ENCODE results near the gene GPR42. TPM values are rescaled to one million over a fixed set of nuclear protein-coding genes. Genes with fewer than 3 reads are reported as not detected.

The GPR42 gene
- total RNA-seq, 1 experiment from 2014 or later, result not detected

DNA sequence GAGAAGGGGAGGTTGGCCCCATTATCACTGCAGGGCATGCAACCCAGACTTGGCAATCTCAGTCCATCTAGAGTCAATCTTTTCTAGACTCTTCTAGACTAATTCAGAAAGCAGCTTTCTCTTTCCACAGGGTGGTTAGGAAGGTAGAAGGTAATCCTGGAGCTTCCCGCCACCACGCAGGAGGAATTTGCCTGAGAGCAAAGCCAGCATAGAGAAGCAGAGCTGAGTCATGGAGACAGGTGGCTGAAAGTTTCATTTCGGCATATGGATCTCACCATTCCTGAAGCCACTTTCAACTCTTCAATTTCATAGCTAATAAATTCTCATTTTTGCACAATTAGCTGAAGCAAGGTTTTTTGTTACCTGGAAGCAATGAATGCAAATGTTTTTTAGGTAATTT lies 48.2 kb downstream of the GPR42 start:
- ChIA-PET CTCF (interaction anchor here (1.3 kb wide), 1 partner anchor 66 kb away, joined by 4 read pairs; no protein-coding TSS in a partner anchor), POLR2A (no interaction called here)
- ATAC-seq (no peak), DNase-seq (ENCODE audit: low spot score) (no peak)
- Mint-ChIP-seq H3K36me3 (no peaks in the 10 kb centered on the region), H3K9me3 (no peaks in the 10 kb centered on the region), H3K27me3 (ENCODE audit: low read depth) (peaks cover 4% of the 10 kb centered on the region), H3K4me1 (no peaks in the 10 kb centered on the region), H3K27ac (no peak overlapping the region), H3K4me3 (no peak overlapping the region)
- no peak for TF ChIP-seq SP1 (CRISPR knock-in tag; conservative IDR thresholded peaks at IDR 0.05)
- TF ChIP-seq, protein P1, sequence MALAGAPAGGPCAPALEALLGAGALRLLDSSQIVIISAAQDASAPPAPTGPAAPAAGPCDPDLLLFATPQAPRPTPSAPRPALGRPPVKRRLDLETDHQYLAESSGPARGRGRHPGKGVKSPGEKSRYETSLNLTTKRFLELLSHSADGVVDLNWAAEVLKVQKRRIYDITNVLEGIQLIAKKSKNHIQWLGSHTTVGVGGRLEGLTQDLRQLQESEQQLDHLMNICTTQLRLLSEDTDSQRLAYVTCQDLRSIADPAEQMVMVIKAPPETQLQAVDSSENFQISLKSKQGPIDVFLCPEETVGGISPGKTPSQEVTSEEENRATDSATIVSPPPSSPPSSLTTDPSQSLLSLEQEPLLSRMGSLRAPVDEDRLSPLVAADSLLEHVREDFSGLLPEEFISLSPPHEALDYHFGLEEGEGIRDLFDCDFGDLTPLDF (CRISPR knock-in tag; IDR thresholded peaks at IDR 0.05), result no peak
- TF ChIP-seq, protein P2, sequence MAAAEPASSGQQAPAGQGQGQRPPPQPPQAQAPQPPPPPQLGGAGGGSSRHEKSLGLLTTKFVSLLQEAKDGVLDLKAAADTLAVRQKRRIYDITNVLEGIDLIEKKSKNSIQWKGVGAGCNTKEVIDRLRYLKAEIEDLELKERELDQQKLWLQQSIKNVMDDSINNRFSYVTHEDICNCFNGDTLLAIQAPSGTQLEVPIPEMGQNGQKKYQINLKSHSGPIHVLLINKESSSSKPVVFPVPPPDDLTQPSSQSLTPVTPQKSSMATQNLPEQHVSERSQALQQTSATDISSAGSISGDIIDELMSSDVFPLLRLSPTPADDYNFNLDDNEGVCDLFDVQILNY (CRISPR knock-in tag; IDR thresholded peaks at IDR 0.05), result no peak
- no peak for TF ChIP-seq NR3C1 (CRISPR knock-in tag; conservative IDR thresholded peaks at IDR 0.05; ENCODE audit: low read depth)
- no peak for TF ChIP-seq GABPB1 (CRISPR knock-in tag; IDR thresholded peaks at IDR 0.05)
- TF ChIP-seq, protein P3, sequence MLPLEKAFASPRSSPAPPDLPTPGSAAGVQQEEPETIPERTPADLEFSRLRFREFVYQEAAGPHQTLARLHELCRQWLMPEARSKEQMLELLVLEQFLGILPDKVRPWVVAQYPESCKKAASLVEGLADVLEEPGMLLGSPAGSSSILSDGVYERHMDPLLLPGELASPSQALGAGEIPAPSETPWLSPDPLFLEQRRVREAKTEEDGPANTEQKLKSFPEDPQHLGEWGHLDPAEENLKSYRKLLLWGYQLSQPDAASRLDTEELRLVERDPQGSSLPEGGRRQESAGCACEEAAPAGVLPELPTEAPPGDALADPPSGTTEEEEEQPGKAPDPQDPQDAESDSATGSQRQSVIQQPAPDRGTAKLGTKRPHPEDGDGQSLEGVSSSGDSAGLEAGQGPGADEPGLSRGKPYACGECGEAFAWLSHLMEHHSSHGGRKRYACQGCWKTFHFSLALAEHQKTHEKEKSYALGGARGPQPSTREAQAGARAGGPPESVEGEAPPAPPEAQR (CRISPR knock-in tag; IDR thresholded peaks at IDR 0.05), result no peak
- no peak for TF ChIP-seq JAZF1 (CRISPR knock-in tag; IDR thresholded peaks at IDR 0.05)
- TF ChIP-seq ZNF671 (CRISPR knock-in tag; IDR thresholded peaks at IDR 0.05), result no peak
- TF ChIP-seq ATF1 (CRISPR knock-in tag; IDR thresholded peaks at IDR 0.05), result no peak
- TF ChIP-seq ZNF416 (CRISPR knock-in tag; IDR thresholded peaks at IDR 0.05), result no peak
- TF ChIP-seq ZNF317 (CRISPR knock-in tag; IDR thresholded peaks at IDR 0.05; ENCODE audit: borderline replicate concordance, low read depth), result no peak
- no peak for TF ChIP-seq FOXK1 (CRISPR knock-in tag; IDR thresholded peaks at IDR 0.05)
- TF ChIP-seq, protein P4, sequence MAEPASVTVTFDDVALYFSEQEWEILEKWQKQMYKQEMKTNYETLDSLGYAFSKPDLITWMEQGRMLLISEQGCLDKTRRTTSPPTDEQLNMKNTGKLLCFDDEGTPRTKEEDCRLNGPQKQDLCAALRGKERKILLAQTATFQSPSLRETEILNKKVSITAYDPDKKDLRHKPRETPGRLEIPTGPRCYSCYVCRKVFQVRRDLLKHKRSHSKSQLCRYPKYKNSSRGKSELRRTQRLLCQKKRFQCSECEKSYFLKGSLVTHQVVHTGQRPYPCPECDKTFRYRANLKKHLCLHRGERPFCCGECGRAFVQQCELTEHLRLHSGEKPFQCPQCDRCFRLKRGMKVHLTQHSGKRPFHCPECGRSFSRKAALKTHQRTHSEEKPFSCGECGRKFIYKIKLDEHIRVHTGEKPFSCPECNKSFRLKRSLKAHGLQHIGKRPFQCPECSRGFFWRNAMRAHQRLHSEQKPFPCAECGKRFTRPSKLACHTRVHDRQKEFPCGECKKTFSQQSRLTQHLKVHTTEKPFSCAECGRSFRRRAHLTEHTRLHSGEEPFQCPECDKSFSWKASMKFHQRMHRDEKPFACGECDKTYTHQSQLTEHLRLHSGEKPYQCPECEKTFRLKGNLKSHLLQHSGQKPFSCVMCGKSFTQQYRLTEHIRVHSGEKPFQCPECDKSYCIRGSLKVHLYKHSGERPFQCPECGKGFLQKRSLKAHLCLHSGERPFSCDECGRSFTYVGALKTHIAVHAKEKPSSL (CRISPR knock-in tag; conservative IDR thresholded peaks at IDR 0.05), result no peak
- TF ChIP-seq SMAD3 (CRISPR knock-in tag; IDR thresholded peaks at IDR 0.05; ENCODE audit: borderline replicate concordance), result no peak
- TF ChIP-seq, protein P5, sequence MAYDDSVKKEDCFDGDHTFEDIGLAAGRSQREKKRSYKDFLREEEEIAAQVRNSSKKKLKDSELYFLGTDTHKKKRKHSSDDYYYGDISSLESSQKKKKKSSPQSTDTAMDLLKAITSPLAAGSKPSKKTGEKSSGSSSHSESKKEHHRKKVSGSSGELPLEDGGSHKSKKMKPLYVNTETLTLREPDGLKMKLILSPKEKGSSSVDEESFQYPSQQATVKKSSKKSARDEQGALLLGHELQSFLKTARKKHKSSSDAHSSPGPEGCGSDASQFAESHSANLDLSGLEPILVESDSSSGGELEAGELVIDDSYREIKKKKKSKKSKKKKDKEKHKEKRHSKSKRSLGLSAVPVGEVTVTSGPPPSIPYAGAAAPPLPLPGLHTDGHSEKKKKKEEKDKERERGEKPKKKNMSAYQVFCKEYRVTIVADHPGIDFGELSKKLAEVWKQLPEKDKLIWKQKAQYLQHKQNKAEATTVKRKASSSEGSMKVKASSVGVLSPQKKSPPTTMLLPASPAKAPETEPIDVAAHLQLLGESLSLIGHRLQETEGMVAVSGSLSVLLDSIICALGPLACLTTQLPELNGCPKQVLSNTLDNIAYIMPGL (CRISPR knock-in tag; IDR thresholded peaks at IDR 0.05), result no peak
- no peak for TF ChIP-seq EMX1 (CRISPR knock-in tag; IDR thresholded peaks at IDR 0.05)
- no peak for TF ChIP-seq ETV6 (CRISPR knock-in tag; IDR thresholded peaks at IDR 0.05)
- TF ChIP-seq RELA (CRISPR knock-in tag; IDR thresholded peaks at IDR 0.05; ENCODE audit: borderline replicate concordance), result no peak
- no peak for TF ChIP-seq MYBL2 (CRISPR knock-in tag; IDR thresholded peaks at IDR 0.05)
- TF ChIP-seq, protein P6, sequence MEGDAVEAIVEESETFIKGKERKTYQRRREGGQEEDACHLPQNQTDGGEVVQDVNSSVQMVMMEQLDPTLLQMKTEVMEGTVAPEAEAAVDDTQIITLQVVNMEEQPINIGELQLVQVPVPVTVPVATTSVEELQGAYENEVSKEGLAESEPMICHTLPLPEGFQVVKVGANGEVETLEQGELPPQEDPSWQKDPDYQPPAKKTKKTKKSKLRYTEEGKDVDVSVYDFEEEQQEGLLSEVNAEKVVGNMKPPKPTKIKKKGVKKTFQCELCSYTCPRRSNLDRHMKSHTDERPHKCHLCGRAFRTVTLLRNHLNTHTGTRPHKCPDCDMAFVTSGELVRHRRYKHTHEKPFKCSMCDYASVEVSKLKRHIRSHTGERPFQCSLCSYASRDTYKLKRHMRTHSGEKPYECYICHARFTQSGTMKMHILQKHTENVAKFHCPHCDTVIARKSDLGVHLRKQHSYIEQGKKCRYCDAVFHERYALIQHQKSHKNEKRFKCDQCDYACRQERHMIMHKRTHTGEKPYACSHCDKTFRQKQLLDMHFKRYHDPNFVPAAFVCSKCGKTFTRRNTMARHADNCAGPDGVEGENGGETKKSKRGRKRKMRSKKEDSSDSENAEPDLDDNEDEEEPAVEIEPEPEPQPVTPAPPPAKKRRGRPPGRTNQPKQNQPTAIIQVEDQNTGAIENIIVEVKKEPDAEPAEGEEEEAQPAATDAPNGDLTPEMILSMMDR (IDR thresholded peaks at IDR 0.05), result no peak

Measured in WTC11 (cell line).